Parietal lobe (tissue), 2 donors: ENCODE results near the gene ANKRD29. TPM values are rescaled to one million over a fixed set of nuclear protein-coding genes. Genes with fewer than 3 reads are reported as not detected.

Experiments
- small RNA-seq: library from RNA; depleted of rRNA; stranded (forward); fragments of <200 nt; gene quantifications from one replicate; pipeline ENCODE3, GENCODE V24; 2014; ENCODE audit warnings: low replicate concordance
- total RNA-seq: library from RNA; depleted of rRNA; stranded (reverse); fragments of >200 nt; gene quantifications from one replicate; pipeline ENCODE4 v1.2.3, GENCODE V29; 2014

ANKRD29 gene
- 5.3 TPM for total RNA-seq

DNA sequence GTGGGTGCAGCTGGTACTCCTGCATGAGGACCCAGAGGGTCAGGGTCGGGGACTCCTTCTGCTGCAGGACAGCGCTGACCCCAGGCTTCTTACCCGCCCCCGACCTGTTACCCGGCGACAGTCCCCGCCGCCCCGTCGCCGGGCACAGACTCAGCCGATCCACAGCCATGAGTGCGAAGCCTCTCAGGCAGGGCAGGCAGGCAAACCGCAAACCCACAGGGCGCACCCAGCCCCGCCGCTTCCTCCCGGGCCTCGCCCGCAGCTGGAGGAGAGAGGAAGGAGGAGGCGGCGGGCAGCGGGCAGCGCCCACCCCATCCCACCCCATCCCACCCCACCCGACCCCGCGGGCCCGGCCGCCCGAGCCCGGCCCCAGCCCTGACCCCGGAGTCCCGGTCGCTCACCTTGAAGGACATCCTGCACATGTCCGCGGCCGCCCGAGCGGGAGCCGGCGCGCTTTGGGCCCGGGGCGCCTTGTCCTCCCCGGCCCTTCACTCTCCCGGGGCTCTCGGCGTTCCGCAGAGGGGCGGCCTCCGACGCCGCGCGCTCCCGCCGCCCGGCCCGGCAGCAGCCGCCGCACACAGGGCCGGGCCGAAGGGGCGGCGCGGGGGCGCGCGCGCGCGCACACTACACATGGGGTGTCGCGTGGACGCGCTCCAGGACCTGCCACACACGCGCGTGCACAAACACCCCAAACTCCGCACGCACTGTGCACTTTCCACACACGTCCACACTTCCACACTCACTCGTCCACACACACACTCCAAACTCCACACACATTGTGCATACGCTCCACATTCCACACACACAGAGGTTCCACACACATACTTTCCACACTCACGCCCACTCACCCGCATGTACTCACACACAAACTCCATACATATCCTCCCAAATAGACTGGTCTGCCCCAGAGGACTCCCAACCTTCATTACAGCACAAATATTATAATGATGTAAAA, at the start of gene ANKRD29:
ANKRD29 (minus strand) TSS at position 603 of the 955 bp plus-strand sequence; CDS start at position 422, 181 bp downstream.

GRCh38 chr18:23689031-23689615, 26.4 kb upstream of the ANKRD29 start, which contains the start of gene LAMA3:
Gene LAMA3, plus strand, starts transcription at chr18:23689453. Its CDS starts 231 bp downstream, at chr18:23689684.

DNA sequence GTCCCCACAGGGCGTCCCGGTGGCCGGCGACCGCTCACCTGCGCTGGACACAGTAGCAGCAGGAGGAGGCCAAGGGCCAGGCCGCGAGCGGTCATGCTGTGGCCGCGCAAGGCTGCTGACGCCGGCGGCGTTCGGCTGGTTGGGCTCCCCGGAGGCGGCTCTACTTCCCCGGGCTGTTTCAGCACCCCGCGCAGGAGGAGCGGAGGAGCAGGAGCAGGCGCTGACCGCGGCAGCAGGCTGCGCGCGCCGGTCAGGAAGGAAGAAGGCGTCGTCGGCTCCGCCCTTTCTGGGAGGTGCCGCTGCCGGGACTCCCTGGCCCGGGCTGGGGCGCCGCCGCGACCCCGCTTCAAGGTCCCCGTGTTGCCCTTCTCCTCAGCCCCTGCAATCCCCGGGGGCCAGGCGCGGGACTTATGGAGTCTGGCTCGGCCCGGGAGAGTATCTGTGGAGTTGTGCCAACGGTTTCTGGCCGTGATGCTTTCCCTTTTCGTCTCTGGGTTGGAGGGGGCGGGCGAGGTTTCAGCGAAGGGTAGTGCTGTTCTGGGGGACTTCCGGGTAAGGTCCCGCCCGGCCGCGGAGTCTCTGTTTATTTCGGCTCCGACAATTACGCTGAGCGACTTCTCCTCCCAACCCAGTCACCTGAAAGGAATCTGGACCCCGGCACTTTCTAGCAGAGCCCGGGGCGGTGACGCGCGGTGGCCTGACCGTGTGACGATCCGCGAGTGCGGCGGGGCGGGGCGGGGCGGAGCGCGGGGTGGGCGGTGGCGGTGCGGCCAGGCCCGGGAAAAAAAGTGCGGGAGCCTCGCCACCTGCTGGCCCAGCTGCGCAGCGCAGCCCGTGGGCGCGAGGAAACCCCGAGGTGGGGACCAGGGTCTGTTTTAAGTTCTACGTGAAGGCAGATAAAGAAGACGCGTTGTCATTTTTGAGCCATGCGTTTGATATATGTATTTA, 76.2 kb downstream of the ANKRD29 start, which contains the start of gene NPC1:
NPC1 (minus strand) TSS at position 258 of the 948 bp plus-strand sequence; CDS start at position 95, 163 bp downstream.

Small RNA genes lying within 50 kb of the gene (small RNA-seq; reads per million reads assigned to genes)
- gene RF00019, result not detected

Other genes with a start within 250 kb of the ANKRD29 start
- 62.6 TPM for gene RIOK3, start 209.6 kb downstream of the ANKRD29 start, total RNA-seq
- gene RMC1, start 159.4 kb downstream of the ANKRD29 start, total RNA-seq, result 32.6 TPM
- 56.7 TPM for gene NPC1, start 76.4 kb downstream of the ANKRD29 start, total RNA-seq
- 6.6 TPM for gene LAMA3, start 26.5 kb upstream of the ANKRD29 start, total RNA-seq